OCI-LY3 (cell line): Measurements from ENCODE around the gene CRTC3.

Source experiments
- CTCF ChIP-seq: fragments of 200-600, 300-600 bp; sonication (generic); IDR thresholded peaks from 2 replicates; pipeline ENCODE4 v1.5.1; 2014; ENCODE audit warnings: antibody characterized with exemption, low read length, low read depth
- EZH2phosphoT487 ChIP-seq: fragments of 200-600 bp; shearing (Covaris generic); IDR thresholded peaks from 2 replicates; pipeline ENCODE4 v1.6.1; 2018; ENCODE audit warnings: antibody characterized with exemption, mixed run types, low read depth

GRCh38 chr15:90593499-90594158, 63.9 kb downstream of the CRTC3 start:
- TF ChIP-seq CTCF (no peak), EZH2phosphoT487 (no peak)
